ENCODE results near the gene MMAB.
A peak's percentile ranks its signal among the peaks of the same experiment; 100 is the strongest.

MMAB gene

GRCh38 chr12:109538191-109538863 is 35.0 kb downstream of the MMAB start:
- DNase-seq (ENCODE audit: low spot score), result no peak

DNA sequence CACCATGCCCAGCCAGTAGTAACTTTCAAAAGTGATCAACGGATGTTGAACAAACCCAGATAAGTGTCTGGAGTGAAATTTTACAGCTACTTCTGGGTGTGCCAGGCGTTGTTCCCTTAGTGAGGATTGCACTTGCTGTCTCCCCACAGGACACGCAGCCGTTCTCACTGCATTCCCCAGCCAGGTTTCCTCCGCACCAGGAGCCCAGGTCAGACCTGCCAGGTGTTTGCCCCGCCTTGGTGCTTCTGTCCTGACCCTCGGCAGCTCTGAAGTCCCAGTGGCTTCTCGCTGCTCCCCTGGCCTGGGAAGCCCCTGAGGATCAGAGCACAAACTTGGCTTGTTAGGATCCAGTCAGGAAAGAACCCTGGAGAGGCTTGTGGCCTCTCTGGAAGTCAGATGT is 36.2 kb downstream of the MMAB start:
- no peak for DNase-seq (ENCODE audit: low spot score)

GRCh38 chr12:109535863-109536250 is 37.4 kb downstream of the MMAB start:
- no peak for DNase-seq (ENCODE audit: low spot score)

- no peak for DNase-seq (ENCODE audit: low spot score)
These were observed 38.0 kb downstream of the MMAB start for GRCh38 chr12:109535231-109535862.

DNA sequence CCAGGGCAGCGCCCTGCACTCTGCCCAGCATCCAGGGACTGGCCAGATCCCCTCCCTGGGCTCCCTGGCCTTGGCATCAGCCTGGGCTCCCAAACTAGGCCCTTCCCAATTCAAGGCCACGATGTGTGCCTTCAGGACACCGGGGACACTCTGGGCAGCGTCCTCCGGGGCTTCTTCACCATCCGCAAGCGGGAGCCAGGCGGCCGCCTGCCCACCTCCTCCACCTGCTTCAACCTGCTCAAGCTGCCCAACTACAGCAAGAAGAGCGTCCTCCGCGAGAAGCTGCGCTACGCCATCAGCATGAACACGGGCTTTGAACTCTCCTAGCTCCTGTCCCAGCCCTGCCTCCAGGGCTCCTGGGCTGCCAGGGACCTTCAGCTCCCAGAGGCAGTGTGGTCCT is 38.8 kb downstream of the MMAB start:
- DNase-seq (ENCODE audit: low spot score), result no peak

DNA sequence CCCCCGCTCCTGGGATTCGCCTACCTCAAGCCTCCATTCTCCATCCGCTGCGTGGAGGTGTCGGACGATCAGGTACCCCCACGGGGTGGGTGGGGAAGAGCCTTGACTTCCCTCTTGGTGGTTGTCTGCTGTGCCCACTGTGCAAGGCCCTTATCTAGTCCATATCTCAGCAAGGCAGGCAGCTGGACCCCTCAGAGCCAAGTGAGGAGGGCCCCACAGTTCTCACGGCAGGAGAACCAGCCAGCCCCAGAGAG is 39.9 kb downstream of the MMAB start:
- DNase-seq (ENCODE audit: low spot score), result no peak

DNA sequence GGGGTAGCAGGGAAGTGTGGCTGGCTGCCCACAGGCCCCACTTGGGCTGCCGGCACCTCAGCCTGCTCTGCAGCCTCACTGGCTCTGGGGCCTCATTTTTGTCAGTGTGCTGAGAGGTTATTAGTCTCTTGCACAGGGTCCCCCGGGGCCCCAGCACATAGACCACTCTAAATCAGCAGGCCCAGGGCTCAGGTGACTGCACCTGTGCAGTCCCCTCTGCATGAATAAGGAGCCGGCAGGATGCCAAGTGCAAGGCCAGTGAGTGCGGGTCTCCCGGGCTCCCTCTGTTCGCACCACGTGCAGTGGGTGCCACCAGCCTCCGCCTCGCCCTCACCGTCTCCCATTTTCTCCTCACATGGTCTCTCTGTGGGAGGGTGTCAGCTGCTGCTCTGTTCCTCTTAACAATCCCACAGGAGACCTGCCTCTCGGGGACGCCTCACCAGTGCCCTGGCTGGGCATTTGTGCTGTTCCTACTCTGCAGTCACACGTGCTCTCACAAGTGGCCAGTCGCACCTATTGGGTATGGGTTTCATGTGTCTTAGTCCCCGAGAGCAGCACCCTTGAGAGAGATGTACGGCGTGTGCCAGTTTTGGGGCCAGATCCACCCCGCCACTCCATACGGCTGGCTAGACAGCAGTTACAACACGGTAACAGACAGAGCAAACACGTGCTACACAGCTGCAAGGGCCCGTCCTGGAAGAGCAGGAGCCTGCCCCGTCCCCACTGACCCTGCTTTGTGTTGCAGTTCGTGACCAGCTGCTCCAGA is 40.4 kb downstream of the MMAB start:
- no peak for DNase-seq (ENCODE audit: low spot score)

DNA sequence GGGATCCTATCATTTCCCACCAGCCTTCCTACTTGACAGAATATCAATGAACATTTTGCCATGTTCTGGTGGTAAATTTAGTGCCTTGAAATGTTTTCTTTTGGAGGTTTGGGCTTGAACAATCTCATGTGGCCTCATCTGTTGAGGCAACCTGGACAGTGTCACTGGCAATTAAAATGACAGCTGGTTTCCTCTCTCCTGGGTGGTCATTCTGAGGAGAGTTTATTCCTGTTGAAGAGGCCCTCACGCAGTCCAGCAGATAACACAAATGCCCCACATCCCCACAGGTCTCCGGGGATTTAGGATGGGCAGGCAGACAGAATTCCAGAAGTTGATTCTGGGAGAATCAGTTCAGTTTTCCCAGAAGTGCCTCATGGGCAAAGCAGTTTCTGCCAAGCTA is 41.9 kb downstream of the MMAB start:
- no peak for DNase-seq (ENCODE audit: low spot score)

DNA sequence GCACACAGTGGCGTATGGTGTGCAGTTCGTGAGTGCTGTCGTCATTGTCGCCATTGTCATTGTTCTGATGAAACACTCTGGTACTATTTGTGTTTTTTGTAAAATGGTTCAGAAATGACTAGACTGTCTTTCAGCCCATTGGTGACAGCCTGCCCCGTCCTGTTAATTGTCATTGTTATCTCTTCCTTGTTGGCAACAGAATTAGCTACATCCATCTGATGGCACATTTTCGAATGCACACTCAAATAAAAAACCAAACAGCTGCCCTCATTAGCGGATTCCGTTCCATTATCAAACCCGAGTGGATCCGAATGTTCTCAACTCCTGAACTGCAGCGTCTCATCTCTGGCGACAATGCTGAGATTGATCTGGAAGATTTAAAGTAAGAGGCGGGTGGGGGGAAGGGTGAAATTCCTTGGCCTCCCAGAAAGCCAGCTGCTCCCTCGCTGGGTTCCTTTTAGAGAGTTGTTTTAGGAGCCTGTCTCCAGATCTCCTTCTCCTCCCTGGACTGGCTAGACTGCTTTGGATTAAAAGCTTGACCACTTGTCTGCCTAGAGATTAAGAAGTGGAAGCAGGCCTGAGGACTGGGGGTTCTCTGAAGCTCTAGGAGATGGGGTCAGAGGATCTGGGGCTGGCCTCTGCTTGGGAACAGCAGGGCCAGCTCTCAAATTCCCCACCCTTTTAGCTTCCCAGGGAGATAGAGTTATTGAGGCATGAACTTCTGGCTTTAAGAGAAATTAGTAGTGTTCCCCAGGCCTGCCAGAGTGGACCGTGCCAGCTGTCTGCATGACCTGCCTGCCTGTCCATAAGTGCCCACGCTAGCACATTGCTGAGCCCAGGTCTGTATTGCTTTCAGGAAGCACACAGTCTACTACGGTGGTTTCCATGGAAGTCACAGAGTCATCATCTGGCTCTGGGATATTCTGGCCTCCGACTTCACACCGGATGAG is 43.3 kb downstream of the MMAB start:
- no peak for DNase-seq (ENCODE audit: low spot score)

GRCh38 chr12:109527489-109528123 is 45.7 kb downstream of the MMAB start:
- DNase-seq (ENCODE audit: low spot score), result no peak

DNA sequence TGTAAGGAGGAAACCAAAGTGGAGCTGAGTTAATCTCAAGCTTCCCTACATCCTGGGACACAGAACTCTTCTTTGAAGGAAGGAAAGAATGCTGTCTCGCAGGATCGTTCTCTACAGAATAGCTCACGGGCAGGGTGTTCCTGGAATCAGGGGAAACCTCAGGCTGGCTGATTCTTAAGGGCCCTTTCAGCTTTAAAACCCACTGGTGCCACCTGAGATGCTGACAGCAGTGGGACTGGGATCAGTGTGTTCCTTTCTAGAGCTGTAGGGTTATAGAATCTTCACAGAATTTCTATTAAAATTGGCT is 48.1 kb downstream of the MMAB start:
- DNase-seq (ENCODE audit: low spot score), result no peak

- DNase-seq (ENCODE audit: low spot score), result no peak
These were observed 48.6 kb downstream of the MMAB start for GRCh38 chr12:109524466-109525278.

DNA sequence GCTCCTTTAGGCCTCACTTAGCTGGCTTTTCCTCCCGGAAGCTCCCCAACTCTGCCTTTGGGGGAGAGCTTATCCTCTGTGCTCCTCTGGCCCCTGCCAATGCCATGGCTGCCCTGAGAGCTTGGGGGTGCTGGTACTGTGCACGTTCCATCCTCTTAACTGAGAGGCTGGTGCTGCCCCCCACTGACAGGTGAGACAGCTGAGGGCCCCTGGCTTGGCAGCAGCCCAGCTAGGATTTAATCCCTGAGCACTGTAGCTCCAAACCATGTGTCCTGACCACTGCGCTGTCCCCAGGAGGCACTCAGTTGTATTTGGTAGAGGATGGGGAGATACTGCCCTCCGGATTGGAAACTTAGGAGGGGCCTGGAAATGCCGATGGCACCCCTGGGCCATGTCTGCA is 49.8 kb downstream of the MMAB start:
- no peak for DNase-seq (ENCODE audit: low spot score)

GRCh38 chr12:109523071-109523470 is 50.2 kb downstream of the MMAB start:
- DNase-seq (ENCODE audit: low spot score), result peak; percentile 75

DNA sequence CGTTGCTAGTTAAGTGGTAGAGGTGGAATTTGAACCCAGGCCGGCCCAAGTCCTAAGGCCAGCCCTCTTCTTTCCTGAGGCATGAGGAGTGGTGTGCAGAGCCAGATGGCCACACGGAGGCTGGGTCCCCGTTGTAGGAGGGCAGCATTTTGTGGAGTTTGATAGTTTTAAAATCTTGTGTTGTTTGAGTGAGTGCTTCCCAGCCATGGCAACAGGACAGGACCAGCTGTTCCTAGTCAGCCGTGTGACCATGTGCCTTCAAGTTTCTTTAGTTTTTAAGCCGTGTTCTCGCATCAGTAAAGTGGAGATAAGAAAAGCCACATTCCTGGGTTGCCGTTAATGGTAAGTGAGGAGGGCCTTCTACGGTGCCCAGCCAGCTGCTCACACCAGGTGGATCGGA is 51.5 kb downstream of the MMAB start:
- DNase-seq (ENCODE audit: low spot score), result no peak

DNA sequence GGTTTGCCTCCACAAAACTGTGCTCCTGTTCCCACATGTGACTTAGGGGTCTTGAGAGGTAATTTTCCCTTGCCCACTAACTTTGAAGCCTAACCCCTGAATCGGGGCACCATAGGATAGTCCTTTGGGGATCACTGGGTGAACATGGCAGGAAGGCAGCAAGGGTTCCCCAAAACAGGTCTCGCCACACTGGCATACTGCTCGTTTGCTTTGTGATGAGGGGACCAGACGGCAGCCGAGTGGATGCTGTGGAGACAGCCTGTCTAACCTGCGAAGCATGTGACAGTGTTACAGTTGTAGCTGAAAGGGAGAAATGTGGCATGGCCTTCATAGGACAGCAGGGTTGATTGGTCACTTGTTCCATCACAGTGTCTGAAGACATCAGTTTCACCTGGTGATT is 53.5 kb downstream of the MMAB start:
- no peak for DNase-seq (ENCODE audit: low spot score)

GRCh38 chr12:109518820-109519665 is 54.3 kb downstream of the MMAB start:
- peak; percentile 66 for DNase-seq (ENCODE audit: low spot score)

DNA sequence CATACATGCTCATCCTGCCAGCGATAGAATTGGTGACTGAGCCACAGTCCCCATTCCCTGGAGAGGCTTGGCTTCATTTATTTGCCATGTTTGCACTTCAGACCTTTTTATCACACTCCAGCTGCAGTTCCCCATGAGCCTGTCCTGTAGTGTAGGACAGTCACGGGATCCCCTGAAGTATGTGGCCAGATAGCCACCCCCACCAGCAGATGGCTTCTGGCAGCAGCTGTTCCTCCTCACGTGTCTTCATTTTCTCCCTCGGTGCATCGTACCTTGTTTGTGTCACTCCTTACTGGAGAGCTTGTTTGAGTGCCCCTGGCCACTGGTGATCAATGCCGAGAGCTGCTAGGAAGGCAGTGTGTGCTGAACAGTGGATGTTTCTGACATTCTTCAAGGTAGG is 55.7 kb downstream of the MMAB start:
- DNase-seq (ENCODE audit: low spot score), result no peak

- DNase-seq (ENCODE audit: low spot score), result no peak
These were observed 59.3 kb downstream of the MMAB start for GRCh38 chr12:109513977-109514376.

- DNase-seq (ENCODE audit: low spot score), result no peak
These were observed 60.3 kb downstream of the MMAB start for GRCh38 chr12:109513051-109513450.

Data from cerebellar cortex (tissue), 1 donor.